ENCODE results near the gene AGL.
"Not testable (repeated sequence)": the region's sequence is repeated elsewhere in the genome, so short reads cannot be mapped to it uniquely, and the experiment has no call there.

The AGL gene

GRCh38 chr1:99936071-99936470 lies 85.9 kb downstream of the AGL start:
- Mint-ChIP-seq H3K4me1 (ENCODE audit: low read depth) (no peaks in the 10 kb centered on the region), H3K36me3 (ENCODE audit: low read depth) (no peaks in the 10 kb centered on the region), H3K27ac (no peak overlapping the region), H3K4me3 (no peak overlapping the region), H3K27me3 (ENCODE audit: low read depth) (peaks cover 3% of the 10 kb centered on the region), H3K9me3 (no peaks in the 10 kb centered on the region)
- DNase-seq (ENCODE audit: low spot score) = no peak

DNA sequence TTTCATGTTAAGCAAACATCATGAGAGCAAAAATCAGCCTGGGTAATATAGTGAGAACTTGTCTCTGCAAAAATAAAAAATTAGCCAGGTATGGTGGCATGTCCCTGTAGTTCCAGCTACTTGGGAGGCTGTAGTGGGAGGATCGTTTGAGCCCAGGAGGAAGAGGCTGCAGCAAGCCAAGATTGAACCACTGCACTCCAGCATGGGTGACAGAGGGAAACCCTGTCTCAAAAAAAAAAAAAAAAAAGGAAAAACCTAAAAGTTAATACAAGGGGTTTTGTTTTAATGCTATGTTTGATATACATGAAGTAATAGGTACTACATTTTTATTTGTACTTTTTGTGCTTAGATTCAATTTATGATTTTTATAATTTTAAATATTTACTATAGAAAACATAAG lies 92.6 kb downstream of the AGL start:
- H3K4me3 Mint-ChIP-seq = no peak overlapping the region
- no peak overlapping the region for H3K27ac Mint-ChIP-seq
- H3K27me3 Mint-ChIP-seq (ENCODE audit: low read depth) = peaks cover 3% of the 10 kb centered on the region
- no peaks in the 10 kb centered on the region for H3K9me3 Mint-ChIP-seq
- no peak for DNase-seq (ENCODE audit: low spot score)
- H3K36me3 Mint-ChIP-seq (ENCODE audit: low read depth) = no peaks in the 10 kb centered on the region
- H3K4me1 Mint-ChIP-seq (ENCODE audit: low read depth) = no peaks in the 10 kb centered on the region

GRCh38 chr1:99943223-99943794 lies 93.1 kb downstream of the AGL start:
- Mint-ChIP-seq H3K4me3 (no peak overlapping the region), H3K4me1 (ENCODE audit: low read depth) (no peaks in the 10 kb centered on the region), H3K27me3 (ENCODE audit: low read depth) (peaks cover 3% of the 10 kb centered on the region), H3K36me3 (ENCODE audit: low read depth) (no peaks in the 10 kb centered on the region), H3K27ac (no peak overlapping the region), H3K9me3 (no peaks in the 10 kb centered on the region)
- DNase-seq (ENCODE audit: low spot score) = no peak

- Mint-ChIP-seq H3K36me3 (ENCODE audit: low read depth) (no peaks in the 10 kb centered on the region), H3K27me3 (ENCODE audit: low read depth) (peaks cover 3% of the 10 kb centered on the region), H3K9me3 (no peaks in the 10 kb centered on the region), H3K27ac (no peak overlapping the region), H3K4me3 (no peak overlapping the region), H3K4me1 (ENCODE audit: low read depth) (no peaks in the 10 kb centered on the region)
- DNase-seq (ENCODE audit: low spot score) = no peak
These were observed 94.0 kb downstream of the AGL start for GRCh38 chr1:99944192-99944591.

- Mint-ChIP-seq H3K27ac (no peak overlapping the region), H3K4me3 (no peak overlapping the region), H3K27me3 (ENCODE audit: low read depth) (peaks cover 3% of the 10 kb centered on the region), H3K36me3 (ENCODE audit: low read depth) (no peaks in the 10 kb centered on the region), H3K4me1 (ENCODE audit: low read depth) (no peaks in the 10 kb centered on the region), H3K9me3 (no peaks in the 10 kb centered on the region)
- DNase-seq (ENCODE audit: low spot score) = no peak
These were observed 95.0 kb downstream of the AGL start for GRCh38 chr1:99945174-99945573.

- Mint-ChIP-seq H3K27me3 (ENCODE audit: low read depth) (peaks cover 3% of the 10 kb centered on the region), H3K36me3 (ENCODE audit: low read depth) (no peaks in the 10 kb centered on the region), H3K27ac (no peak overlapping the region), H3K4me1 (ENCODE audit: low read depth) (no peaks in the 10 kb centered on the region), H3K4me3 (no peak overlapping the region), H3K9me3 (no peaks in the 10 kb centered on the region)
- no peak for DNase-seq (ENCODE audit: low spot score)
These were observed 100.3 kb downstream of the AGL start for GRCh38 chr1:99950486-99950885.

DNA sequence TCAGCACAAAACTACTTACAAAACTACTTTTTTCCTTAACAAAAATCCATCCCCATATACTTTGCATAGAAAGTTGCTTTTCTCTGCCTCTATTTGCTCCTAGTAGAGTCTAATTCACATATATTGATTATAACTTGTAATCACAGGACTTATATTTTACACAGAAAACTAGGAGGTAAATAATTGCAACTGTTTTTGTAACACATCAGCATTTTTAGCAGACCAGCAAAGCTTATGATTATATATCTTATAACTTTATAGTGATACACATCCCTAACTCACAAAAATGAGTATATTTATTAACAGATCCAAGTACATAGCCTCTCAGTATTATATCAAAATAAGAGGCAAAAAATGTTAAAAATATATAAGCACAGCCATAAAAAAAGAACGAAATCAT lies 102.4 kb downstream of the AGL start:
- Mint-ChIP-seq H3K9me3 (no peaks in the 10 kb centered on the region), H3K4me1 (ENCODE audit: low read depth) (no peaks in the 10 kb centered on the region)

GRCh38 chr1:99955375-99955774 lies 105.2 kb downstream of the AGL start:
- Mint-ChIP-seq H3K27me3 (ENCODE audit: low read depth) (no peaks in the 10 kb centered on the region), H3K4me1 (ENCODE audit: low read depth) (no peaks in the 10 kb centered on the region), H3K36me3 (ENCODE audit: low read depth) (no peaks in the 10 kb centered on the region), H3K9me3 (no peaks in the 10 kb centered on the region), H3K4me3 (no peak overlapping the region), H3K27ac (no peak overlapping the region)
- DNase-seq (ENCODE audit: low spot score) = no peak

More for the DNA sequence above, 102.4 kb downstream of the AGL start:
- no peak for DNase-seq (ENCODE audit: low spot score)
- H3K36me3 Mint-ChIP-seq (ENCODE audit: low read depth) = no peaks in the 10 kb centered on the region
- H3K4me3 Mint-ChIP-seq = no peak overlapping the region
- H3K27me3 Mint-ChIP-seq (ENCODE audit: low read depth) = no peaks in the 10 kb centered on the region
- no peak overlapping the region for H3K27ac Mint-ChIP-seq

- H3K4me3 Mint-ChIP-seq = no peak overlapping the region
- H3K36me3 Mint-ChIP-seq (ENCODE audit: low read depth) = no peaks in the 10 kb centered on the region
- no peaks in the 10 kb centered on the region for H3K9me3 Mint-ChIP-seq
- no peaks in the 10 kb centered on the region for H3K27me3 Mint-ChIP-seq (ENCODE audit: low read depth)
- H3K27ac Mint-ChIP-seq = no peak overlapping the region
- no peaks in the 10 kb centered on the region for H3K4me1 Mint-ChIP-seq (ENCODE audit: low read depth)
- DNase-seq (ENCODE audit: low spot score) = no peak
These were observed 106.6 kb downstream of the AGL start for GRCh38 chr1:99956755-99957154.

DNA sequence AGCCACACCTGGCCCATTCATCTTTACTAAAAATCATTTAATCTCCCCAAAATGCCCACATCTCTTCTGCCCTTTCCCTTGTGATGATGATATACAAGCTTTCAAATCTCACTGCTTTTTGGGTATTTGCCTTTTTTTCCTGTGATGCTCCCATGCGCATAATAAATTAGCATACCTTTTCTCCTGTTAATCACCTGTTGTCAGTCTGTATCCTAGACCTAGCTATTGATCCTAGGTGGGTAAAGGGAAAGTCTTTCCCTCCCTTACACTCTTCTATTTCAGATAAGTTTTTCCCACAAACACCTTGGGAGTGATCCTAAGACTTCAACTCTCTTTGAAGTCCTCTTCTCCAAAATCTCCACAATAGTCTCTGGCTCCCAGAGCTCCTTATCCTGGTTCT lies 107.7 kb downstream of the AGL start:
- Mint-ChIP-seq H3K36me3 (ENCODE audit: low read depth) (no peaks in the 10 kb centered on the region), H3K27ac (no peak overlapping the region), H3K4me1 (ENCODE audit: low read depth) (no peaks in the 10 kb centered on the region), H3K9me3 (no peaks in the 10 kb centered on the region), H3K27me3 (ENCODE audit: low read depth) (no peaks in the 10 kb centered on the region), H3K4me3 (no peak overlapping the region)
- no peak for DNase-seq (ENCODE audit: low spot score)

DNA sequence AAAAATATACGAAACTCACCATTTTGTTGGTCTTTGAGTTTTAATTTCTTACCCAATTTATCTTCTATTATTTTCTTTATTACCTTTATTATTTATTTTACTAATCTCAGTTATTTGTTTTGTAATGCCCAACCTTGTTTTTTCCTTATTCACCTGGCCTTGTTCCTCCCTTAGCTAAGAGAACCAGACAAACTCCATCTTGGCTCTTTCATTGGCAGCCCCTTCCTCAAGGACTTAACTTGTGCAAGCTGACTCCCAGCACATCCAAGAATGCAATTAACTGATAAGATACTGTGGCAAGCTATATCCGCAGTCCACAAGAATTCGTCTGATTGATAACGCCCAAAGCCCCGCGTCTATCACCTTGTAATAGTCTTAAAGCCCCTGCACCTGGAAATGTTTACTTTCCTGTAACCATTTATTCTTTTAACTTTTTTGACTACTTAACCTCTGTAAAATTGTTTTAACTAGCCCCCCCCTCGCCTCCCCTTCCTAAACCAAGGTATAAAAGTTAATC lies 109.1 kb downstream of the AGL start:
- not testable (repeated sequence) for H3K9me3 Mint-ChIP-seq; H3K4me1 Mint-ChIP-seq (ENCODE audit: low read depth)

GRCh38 chr1:99960260-99960659 lies 110.1 kb downstream of the AGL start:
- not testable (repeated sequence) for H3K27me3 Mint-ChIP-seq (ENCODE audit: low read depth); DNase-seq (ENCODE audit: low spot score); H3K36me3 Mint-ChIP-seq (ENCODE audit: low read depth); H3K4me1 Mint-ChIP-seq (ENCODE audit: low read depth); H3K27ac Mint-ChIP-seq; H3K4me3 Mint-ChIP-seq; H3K9me3 Mint-ChIP-seq

More for the DNA sequence above, 109.1 kb downstream of the AGL start:
- not testable (repeated sequence) for H3K27me3 Mint-ChIP-seq (ENCODE audit: low read depth); H3K27ac Mint-ChIP-seq; H3K4me3 Mint-ChIP-seq; DNase-seq (ENCODE audit: low spot score); H3K36me3 Mint-ChIP-seq (ENCODE audit: low read depth)

DNA sequence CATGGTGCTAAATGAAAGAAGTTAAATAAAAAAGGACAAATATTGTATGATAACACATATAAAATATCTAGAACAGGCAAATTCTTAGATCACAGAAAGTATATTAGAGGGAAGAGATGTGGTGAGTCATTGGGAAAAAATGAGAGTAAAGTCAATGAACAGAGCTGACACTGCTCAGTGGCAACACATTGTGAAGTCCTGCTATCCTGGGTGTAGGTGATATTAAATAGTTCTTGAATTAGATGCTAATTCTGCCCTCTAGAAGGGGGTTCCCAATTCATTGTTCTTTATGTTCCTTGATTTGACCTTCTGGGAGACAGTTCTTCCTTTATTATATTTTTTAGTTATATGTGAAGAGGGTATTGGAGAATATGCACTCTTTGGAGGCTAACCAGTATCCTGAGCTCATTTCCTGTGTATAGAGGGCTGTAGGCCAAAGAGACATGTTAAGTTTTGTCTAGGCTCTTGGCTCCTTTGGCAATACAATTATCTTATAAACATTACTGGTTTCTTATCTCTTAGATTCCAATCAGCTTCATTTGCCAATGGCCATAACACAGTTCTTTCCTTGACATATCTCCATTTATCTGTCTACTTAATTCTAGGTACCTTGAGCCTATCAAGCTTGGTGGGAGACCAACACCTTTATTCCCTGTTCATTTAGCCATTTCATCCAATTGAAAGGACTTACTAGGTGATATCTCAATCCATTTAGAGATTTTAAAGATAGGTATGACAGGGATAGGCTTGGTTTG lies 113.1 kb downstream of the AGL start:
- Mint-ChIP-seq H3K36me3 (ENCODE audit: low read depth) (no peaks in the 10 kb centered on the region), H3K27me3 (ENCODE audit: low read depth) (no peaks in the 10 kb centered on the region), H3K9me3 (no peaks in the 10 kb centered on the region), H3K4me3 (no peak overlapping the region), H3K27ac (no peak overlapping the region), H3K4me1 (ENCODE audit: low read depth) (peaks cover 6% of the 10 kb centered on the region)
- no peak for DNase-seq (ENCODE audit: low spot score)

DNA sequence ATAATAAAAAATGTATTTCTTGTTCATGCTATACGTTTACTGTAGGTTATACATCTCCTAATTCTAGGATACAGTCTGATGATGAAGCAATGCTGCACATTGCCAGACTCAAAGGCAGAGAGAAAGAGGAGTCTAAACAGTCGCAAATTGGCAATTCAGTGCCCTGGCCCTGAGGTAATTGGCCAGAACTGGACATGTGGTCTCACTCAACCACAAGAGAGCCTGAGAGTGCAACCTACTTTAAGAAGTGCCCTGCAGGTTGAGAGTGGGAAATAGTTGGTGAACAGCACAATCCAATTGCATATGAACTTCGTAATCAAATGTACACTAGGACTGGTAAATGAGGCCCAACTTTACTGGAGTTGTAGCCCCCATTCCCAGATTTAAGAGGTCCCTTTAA lies 114.6 kb downstream of the AGL start:
- Mint-ChIP-seq H3K4me1 (ENCODE audit: low read depth) (peaks cover 10% of the 10 kb centered on the region), H3K9me3 (no peaks in the 10 kb centered on the region), H3K4me3 (no peak overlapping the region), H3K36me3 (ENCODE audit: low read depth) (no peaks in the 10 kb centered on the region), H3K27ac (no peak overlapping the region), H3K27me3 (ENCODE audit: low read depth) (no peaks in the 10 kb centered on the region)
- no peak for DNase-seq (ENCODE audit: low spot score)
